Measurements from ENCODE around the gene CAMK1D. TPM values are rescaled to one million over a fixed set of nuclear protein-coding genes. Genes with fewer than 3 reads are reported as not detected.

Gene CAMK1D
- total RNA-seq, 2 donors from 2014 or later: 4.8 to 14.5 TPM

- H3K27ac ChIP-seq: no peak overlapping the region
- H3K4me3 ChIP-seq: no peak overlapping the region
- no peaks in the 10 kb centered on the region for H3K9me3 ChIP-seq
- H3K36me3 ChIP-seq: no peaks in the 10 kb centered on the region
- H3K27me3 ChIP-seq (replicated peaks; ENCODE audit: insufficient read depth): no peaks in the 10 kb centered on the region
- no peak for DNase-seq (ENCODE audit: low spot score)
- WGBS: 98% methylated on average over 1 of the region's 1 CpG
- intact Hi-C loops (cut with DNase I): no loop called here
- no peaks in the 10 kb centered on the region for H3K4me1 ChIP-seq (replicated peaks)
- TF ChIP-seq POLR2AphosphoS5 (IDR thresholded peaks at IDR 0.05) (no peak), POLR2A (IDR thresholded peaks at IDR 0.05) (no peak), CTCF (IDR thresholded peaks at IDR 0.05) (no peak)
Observed at GRCh38 chr10:12521423-12521822, 172.1 kb downstream of the CAMK1D start.

GRCh38 chr10:12526311-12526710, 177.0 kb downstream of the CAMK1D start:
- intact Hi-C loops (cut with DNase I): no loop called here
- TF ChIP-seq CTCF (IDR thresholded peaks at IDR 0.05) (no peak), POLR2A (IDR thresholded peaks at IDR 0.05) (no peak), POLR2AphosphoS5 (IDR thresholded peaks at IDR 0.05) (no peak)
- H3K27ac ChIP-seq: no peak overlapping the region
- 86% methylated on average over 5 of the region's 5 CpGs for WGBS
- H3K9me3 ChIP-seq: no peaks in the 10 kb centered on the region
- H3K27me3 ChIP-seq (replicated peaks; ENCODE audit: insufficient read depth): no peaks in the 10 kb centered on the region
- H3K4me3 ChIP-seq: no peak overlapping the region
- H3K36me3 ChIP-seq: no peaks in the 10 kb centered on the region
- no peaks in the 10 kb centered on the region for H3K4me1 ChIP-seq (replicated peaks)
- DNase-seq (ENCODE audit: low spot score): no peak

GRCh38 chr10:12529976-12530375, 180.6 kb downstream of the CAMK1D start:
- H3K27ac ChIP-seq: no peak overlapping the region
- H3K4me1 ChIP-seq (replicated peaks): no peaks in the 10 kb centered on the region
- H3K4me3 ChIP-seq: no peak overlapping the region
- no peaks in the 10 kb centered on the region for H3K9me3 ChIP-seq
- intact Hi-C loops (cut with DNase I): no loop called here
- WGBS: 74% methylated on average over 9 of the region's 9 CpGs
- H3K36me3 ChIP-seq: no peaks in the 10 kb centered on the region
- H3K27me3 ChIP-seq (replicated peaks; ENCODE audit: insufficient read depth): no peaks in the 10 kb centered on the region
- TF ChIP-seq POLR2AphosphoS5 (IDR thresholded peaks at IDR 0.05): no peak
- TF ChIP-seq POLR2A (IDR thresholded peaks at IDR 0.05): no peak
- no peak for TF ChIP-seq CTCF (IDR thresholded peaks at IDR 0.05)
- no peak for DNase-seq (ENCODE audit: low spot score)

- peak; percentile 86 for TF ChIP-seq POLR2AphosphoS5 (IDR thresholded peaks at IDR 0.05)
- TF ChIP-seq POLR2A (IDR thresholded peaks at IDR 0.05): no peak
- H3K27me3 ChIP-seq (replicated peaks; ENCODE audit: insufficient read depth): no peaks in the 10 kb centered on the region
- DNase-seq (ENCODE audit: low spot score): peak; percentile 51
Observed at GRCh38 chr10:12531305-12532220, 182.2 kb downstream of the CAMK1D start.

GRCh38 chr10:12533151-12533550, 183.8 kb downstream of the CAMK1D start:
- TF ChIP-seq CTCF (IDR thresholded peaks at IDR 0.05) (no peak), POLR2AphosphoS5 (IDR thresholded peaks at IDR 0.05) (no peak), POLR2A (IDR thresholded peaks at IDR 0.05) (no peak)
- intact Hi-C loops (cut with DNase I): no loop called here
- DNase-seq (ENCODE audit: low spot score): no peak

More at GRCh38 chr10:12531305-12532220, 182.2 kb downstream of the CAMK1D start:
- 26% methylated on average over 12 of the region's 12 CpGs for WGBS
- Histone ChIP-seq H3K36me3 (no peaks in the 10 kb centered on the region), H3K4me3 (no peak overlapping the region), H3K27ac (peak overlapping the region in 1 of 2 donors; percentile 43), H3K9me3 (no peaks in the 10 kb centered on the region), H3K4me1 (replicated peaks) (no peaks in the 10 kb centered on the region)
- intact Hi-C loops (cut with DNase I): no loop called here

More at GRCh38 chr10:12533151-12533550, 183.8 kb downstream of the CAMK1D start:
- Histone ChIP-seq H3K27ac (no peak overlapping the region), H3K27me3 (replicated peaks; ENCODE audit: insufficient read depth) (no peaks in the 10 kb centered on the region), H3K4me1 (replicated peaks) (no peaks in the 10 kb centered on the region), H3K4me3 (no peak overlapping the region), H3K9me3 (no peaks in the 10 kb centered on the region), H3K36me3 (no peaks in the 10 kb centered on the region)
- WGBS: 74% methylated on average over 4 of the region's 4 CpGs
